Choroid plexus epithelial cell (primary cell): ENCODE results near the gene SUDS3.

Experiments
- DNase-seq: peaks from one replicate; pipeline ENCODE4 v3.0.0-alpha.2; 2010; ENCODE audit warnings: low read depth
- H3K4me3 ChIP-seq: 2 replicates; pipeline ENCODE4 v1.5.1; 2011; ENCODE audit warnings: low read depth, mild to moderate bottlenecking, control low read depth, low read length, moderate library complexity
- CTCF ChIP-seq: conservative IDR thresholded peaks from 2 replicates; pipeline ENCODE4 v1.5.1; 2011; ENCODE audit warnings: low read depth, mild to moderate bottlenecking, control low read depth, inconsistent platforms, low read length, moderate library complexity

SUDS3 gene

GRCh38 chr12:118374126-118374725, 2.1 kb upstream of the SUDS3 start:
- DNase-seq, result no peak
- H3K4me3 ChIP-seq, result no peak overlapping the region
- TF ChIP-seq CTCF, result no peak

- DNase-seq, result no peak
- no peak overlapping the region for H3K4me3 ChIP-seq
- TF ChIP-seq CTCF, result no peak
Observed at GRCh38 chr12:118374909-118375308, 1.4 kb upstream of the SUDS3 start.

- DNase-seq, result no peak
- TF ChIP-seq CTCF, result no peak
- no peak overlapping the region for H3K4me3 ChIP-seq
Observed at GRCh38 chr12:118375348-118375747, 1.0 kb upstream of the SUDS3 start.

- TF ChIP-seq CTCF, result no peak
- peak overlapping the region; percentile 87 for H3K4me3 ChIP-seq
- no peak for DNase-seq
Observed at GRCh38 chr12:118377021-118377883, 897 bp downstream of the SUDS3 start.

- DNase-seq, result peak; percentile 66
- TF ChIP-seq CTCF, result peak; percentile 92
- peak overlapping the region; percentile 87 for H3K4me3 ChIP-seq
Observed at GRCh38 chr12:118377884-118378470, 1.6 kb downstream of the SUDS3 start.

- no peak overlapping the region for H3K4me3 ChIP-seq
- TF ChIP-seq CTCF, result no peak
- DNase-seq, result no peak
Observed at GRCh38 chr12:118391424-118391823, 15.1 kb downstream of the SUDS3 start.

GRCh38 chr12:118391836-118392235, 15.5 kb downstream of the SUDS3 start:
- no peak for TF ChIP-seq CTCF
- H3K4me3 ChIP-seq, result no peak overlapping the region
- DNase-seq, result no peak
